Cardiac fibroblast (primary cell): Measurements from ENCODE around the gene GARIN5A.

Source experiments
- DNase-seq, 2 donors: peaks; one replicate each; pipeline versions ENCODE4 v3.0.0 to v3.0.0-alpha.2; 2010; ENCODE audit warnings: low read depth in 2 of 2
- H3K4me3 ChIP-seq, 2 donors: replicated peaks in 1 of 2; 1 replicate in 1 of 2; 2 replicates in 1 of 2; pipeline ENCODE4 v1.5.1; 2011; ENCODE audit warnings: low read depth in 2 of 2, low read length in 2 of 2, mild to moderate bottlenecking in 2 of 2, moderate library complexity in 1 of 2
- TF ChIP-seq, protein P1 (sequence below): IDR thresholded peaks from one replicate; pipeline ENCODE4 v1.5.1; 2011; ENCODE audit warnings: low read depth, mild to moderate bottlenecking, low read length, inconsistent platforms

Gene GARIN5A

DNA sequence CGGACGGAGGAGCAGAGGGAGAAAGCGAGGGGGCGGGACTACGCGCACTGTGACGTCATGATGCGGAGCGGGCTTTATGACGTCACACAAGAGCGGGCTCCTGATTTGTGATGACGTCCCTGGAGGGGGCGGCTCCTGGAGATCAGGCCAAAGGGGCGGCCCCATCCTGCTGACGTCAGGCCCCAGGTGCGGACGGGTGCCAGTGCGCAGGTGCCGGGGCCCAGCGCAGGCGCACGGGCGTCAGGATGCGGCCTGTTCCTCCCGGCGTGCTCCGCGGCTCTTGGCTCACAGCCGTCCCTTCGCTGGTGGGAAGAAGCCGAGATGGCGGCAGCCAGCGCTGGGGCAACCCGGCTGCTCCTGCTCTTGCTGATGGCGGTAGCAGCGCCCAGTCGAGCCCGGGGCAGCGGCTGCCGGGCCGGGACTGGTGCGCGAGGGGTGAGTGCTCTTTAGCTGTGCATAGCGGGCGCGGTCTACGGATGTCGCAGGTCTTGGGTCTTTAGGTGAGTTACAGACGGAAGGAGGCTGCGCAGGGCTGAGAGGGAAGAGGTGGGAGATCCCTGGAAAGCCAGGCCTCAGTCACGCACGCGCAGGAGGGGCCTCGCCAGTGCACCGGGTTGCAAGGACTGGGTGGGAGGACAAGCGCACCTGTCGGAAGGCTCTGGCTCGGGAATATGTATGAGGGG lies at the start of gene GARIN5A, which contains the start of gene EMC10:
TSS of gene GARIN5A (minus strand) at position 625 of the 683 bp plus-strand sequence. CDS start at position 165, 460 bp downstream.
TSS of gene EMC10 (plus strand) at position 284 of the 683 bp plus-strand sequence. CDS start at position 322, 38 bp downstream.
- H3K4me3 ChIP-seq: peak within 1 kb of the TSS; percentile 90 to 92
- TF ChIP-seq, protein P1, sequence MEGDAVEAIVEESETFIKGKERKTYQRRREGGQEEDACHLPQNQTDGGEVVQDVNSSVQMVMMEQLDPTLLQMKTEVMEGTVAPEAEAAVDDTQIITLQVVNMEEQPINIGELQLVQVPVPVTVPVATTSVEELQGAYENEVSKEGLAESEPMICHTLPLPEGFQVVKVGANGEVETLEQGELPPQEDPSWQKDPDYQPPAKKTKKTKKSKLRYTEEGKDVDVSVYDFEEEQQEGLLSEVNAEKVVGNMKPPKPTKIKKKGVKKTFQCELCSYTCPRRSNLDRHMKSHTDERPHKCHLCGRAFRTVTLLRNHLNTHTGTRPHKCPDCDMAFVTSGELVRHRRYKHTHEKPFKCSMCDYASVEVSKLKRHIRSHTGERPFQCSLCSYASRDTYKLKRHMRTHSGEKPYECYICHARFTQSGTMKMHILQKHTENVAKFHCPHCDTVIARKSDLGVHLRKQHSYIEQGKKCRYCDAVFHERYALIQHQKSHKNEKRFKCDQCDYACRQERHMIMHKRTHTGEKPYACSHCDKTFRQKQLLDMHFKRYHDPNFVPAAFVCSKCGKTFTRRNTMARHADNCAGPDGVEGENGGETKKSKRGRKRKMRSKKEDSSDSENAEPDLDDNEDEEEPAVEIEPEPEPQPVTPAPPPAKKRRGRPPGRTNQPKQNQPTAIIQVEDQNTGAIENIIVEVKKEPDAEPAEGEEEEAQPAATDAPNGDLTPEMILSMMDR: no peak

DNA sequence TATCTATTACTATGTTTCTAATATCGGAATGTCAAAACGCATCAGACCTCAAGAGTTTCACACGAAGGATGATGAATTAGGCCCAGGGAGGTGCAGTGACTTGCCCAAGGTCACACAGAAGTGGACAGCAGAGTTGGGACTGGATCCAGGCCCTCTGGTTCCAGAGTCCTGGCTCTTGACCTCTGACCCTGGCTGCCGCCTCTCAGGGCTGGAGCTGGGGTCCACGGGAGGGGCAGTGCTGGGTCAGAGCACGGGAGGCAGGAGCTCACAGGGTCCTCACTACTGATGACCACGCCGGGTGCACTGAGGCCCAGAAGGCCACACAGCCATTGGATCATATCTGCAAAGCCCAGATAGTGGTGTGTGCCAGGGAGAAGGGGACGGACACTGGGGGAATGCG lies 46.2 kb upstream of the GARIN5A start:
- no peak for DNase-seq
- H3K4me3 ChIP-seq: no peak overlapping the region
- TF ChIP-seq, protein P1: no peak

More for the DNA sequence above, at the start of gene GARIN5A, which contains the start of gene EMC10:
- peak; percentile 95 to 96 for DNase-seq

DNA sequence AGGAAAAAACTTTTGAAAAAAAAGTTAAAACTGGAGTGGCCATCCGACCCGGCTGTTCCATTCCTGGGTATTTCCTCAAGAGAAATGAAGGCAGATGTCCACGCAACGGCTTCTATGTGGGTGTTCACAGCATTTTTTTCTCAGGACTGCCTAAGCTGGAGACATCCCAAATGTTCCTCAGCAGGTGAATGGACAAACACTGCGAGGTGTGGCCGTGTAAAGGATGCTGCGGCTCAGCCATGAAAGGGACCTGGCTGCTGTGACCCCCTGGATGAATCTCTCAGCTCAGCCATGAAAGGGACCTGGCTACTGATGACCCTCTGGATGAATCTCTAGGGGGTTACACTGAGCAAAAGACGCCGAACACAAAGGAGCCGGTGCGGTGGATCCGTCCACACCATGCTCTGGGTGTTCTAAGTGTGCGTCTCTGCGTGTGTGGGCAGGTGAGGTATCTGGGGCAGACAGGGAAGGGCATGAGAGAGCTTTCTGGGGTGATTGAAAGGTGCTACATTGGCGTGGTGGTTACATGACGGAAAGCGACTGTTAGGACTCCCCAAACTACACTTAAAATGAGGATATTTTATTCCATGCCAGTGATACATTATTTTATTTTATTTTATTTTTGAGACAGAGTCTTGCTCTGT lies 44.3 kb upstream of the GARIN5A start:
- no peak for DNase-seq
- no peak overlapping the region for H3K4me3 ChIP-seq
- TF ChIP-seq, protein P1: no peak

DNA sequence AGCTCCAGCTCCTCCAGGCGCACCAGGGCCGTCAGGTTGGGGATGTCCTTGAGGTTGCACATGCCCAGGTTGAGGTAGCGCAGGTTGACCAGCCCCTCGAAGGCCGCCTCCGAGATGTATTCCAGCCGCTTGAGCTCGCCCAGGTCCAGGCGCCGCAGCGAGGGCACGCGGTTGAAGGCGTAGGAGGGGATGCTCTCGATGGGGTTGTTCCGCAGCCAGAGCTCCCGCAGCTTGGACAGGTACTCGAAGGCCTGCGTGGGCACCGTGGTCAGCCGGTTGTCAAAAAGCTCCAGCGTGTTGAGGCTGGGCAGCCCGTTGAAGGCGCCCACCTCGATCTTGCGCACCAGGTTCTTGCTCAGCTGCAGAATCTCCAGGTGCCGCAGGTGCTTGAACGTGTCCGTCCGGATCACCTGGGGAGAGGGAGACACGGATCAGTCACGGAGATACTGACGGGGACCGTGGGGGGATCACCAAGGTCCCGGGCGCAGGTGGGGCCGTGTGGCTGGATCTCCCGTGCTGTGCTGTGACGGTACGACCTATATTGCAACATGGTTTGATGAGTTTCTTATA lies 42.4 kb upstream of the GARIN5A start:
- H3K4me3 ChIP-seq: no peak overlapping the region
- no peak for DNase-seq
- TF ChIP-seq, protein P1: no peak

DNA sequence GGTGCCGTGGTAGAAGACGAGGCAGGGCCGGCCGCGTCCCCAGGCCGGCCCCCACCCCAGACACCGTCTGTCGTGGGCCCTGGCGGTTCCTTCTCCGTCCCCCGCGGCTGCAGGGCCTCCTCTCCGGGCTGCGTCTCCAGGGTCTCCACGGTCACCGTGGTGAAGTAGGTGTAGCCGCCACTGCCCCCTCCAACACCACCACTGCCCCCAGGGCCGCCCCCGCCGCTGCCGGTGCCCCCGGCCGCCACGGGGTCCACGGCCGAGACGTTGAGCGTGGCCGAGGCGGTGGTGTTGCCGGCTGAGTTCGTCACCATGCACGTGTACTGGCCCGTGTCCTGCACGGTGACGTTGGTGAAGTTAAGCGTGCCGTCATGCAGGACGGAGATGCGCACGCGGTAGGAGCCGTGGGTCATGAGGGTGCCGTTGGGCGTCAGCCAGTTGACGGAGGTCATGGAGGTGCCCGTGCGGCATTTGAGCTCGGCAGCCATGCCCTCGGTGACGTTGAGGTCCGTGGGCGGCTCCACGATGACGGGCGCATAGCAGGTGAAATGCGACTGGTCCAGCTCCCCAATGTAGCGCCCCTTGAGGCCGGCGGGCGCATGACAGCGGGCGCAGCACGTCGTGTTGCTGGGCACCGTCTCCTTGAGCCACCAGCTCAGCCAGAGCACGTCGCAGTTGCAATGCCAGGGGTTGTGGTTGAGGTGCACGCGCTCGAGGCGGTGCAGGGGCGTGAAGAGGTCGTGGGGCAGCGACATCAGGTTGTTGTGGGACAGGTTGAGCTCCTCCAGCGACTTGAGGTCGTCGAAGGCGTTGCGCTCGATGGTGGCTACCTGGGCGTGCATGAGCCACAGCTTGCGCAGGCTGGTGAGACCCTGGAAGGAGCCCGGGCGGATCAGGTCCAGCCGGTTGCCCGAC lies 41.7 kb upstream of the GARIN5A start:
- DNase-seq: no peak
- TF ChIP-seq, protein P1: no peak
- no peak overlapping the region for H3K4me3 ChIP-seq

DNA sequence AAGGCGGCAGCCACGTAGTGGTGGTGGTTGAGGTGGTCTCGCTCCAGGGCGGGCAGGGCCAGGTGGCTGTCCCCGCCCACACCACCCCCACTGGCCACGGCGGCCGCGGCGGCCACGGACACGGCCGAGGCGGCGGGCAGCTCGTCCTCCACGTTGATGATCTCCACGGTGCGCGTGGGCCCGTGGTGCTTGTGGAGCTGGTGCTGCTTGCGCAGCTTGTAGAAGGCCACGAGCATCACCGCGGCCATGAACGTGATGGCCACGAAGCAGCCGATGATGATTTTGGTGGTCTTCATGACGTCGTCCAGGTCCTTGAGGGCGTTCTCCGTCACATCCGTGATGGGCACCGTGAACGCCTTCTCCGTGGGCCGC lies 41.0 kb upstream of the GARIN5A start:
- no peak overlapping the region for H3K4me3 ChIP-seq
- TF ChIP-seq, protein P1: no peak
- no peak for DNase-seq
